H9 (cell line): ENCODE measurements around the gene NUMA1. TPM values are rescaled to one million over a fixed set of nuclear protein-coding genes. Genes with fewer than 3 reads are reported as not detected.

ENCODE experiments used
- DNase-seq: peaks from one replicate; pipeline ENCODE4 v3.0.0-alpha.2; 2017
- H2AFZ ChIP-seq: one replicate; pipeline ENCODE4 v1.6.1; 2013; ENCODE audit warnings: mild to moderate bottlenecking, low read length, control low read depth, moderate library complexity
- H2AK5ac ChIP-seq: 2 replicates; pipeline ENCODE4 v1.6.1; 2013; ENCODE audit warnings: low read length, control low read depth, mixed read lengths; ENCODE audit not compliant: insufficient read length
- H2BK120ac ChIP-seq: one replicate; pipeline ENCODE4 v1.6.1; 2013; ENCODE audit warnings: low read depth, mild to moderate bottlenecking, low read length, control low read depth, inconsistent platforms; ENCODE audit not compliant: poor library complexity, severe bottlenecking
- H2BK12ac ChIP-seq: 2 replicates; pipeline ENCODE4 v1.6.1; 2013; ENCODE audit warnings: low read length, control low read depth, mixed read lengths, low read depth; ENCODE audit not compliant: insufficient read length
- H2BK15ac ChIP-seq: 2 replicates; pipeline ENCODE4 v1.6.1; 2013; ENCODE audit warnings: low read depth, low read length, control low read depth
- H2BK20ac ChIP-seq: one replicate; pipeline ENCODE4 v1.6.1; 2013; ENCODE audit warnings: low read depth, mild to moderate bottlenecking, low read length, control low read depth, inconsistent platforms; ENCODE audit not compliant: poor library complexity, severe bottlenecking
- H2BK5ac ChIP-seq: 2 replicates; pipeline ENCODE4 v1.6.1; 2013; ENCODE audit warnings: low read length, control low read depth, mixed read lengths; ENCODE audit not compliant: insufficient read length
- H3K14ac ChIP-seq: 2 replicates; pipeline ENCODE4 v1.6.1; 2013; ENCODE audit warnings: low read length, control low read depth; ENCODE audit not compliant: insufficient read depth
- H3K18ac ChIP-seq: 2 replicates; pipeline ENCODE4 v1.6.1; 2013; ENCODE audit warnings: low read depth, mild to moderate bottlenecking, mixed read lengths, low read length, control low read depth; ENCODE audit not compliant: insufficient read length
- H3K23ac ChIP-seq: 2 replicates; pipeline ENCODE4 v1.6.1; 2013; ENCODE audit warnings: low read length, control low read depth, mixed read lengths, low read depth; ENCODE audit not compliant: insufficient read length
- H3K23me2 ChIP-seq: 2 replicates; pipeline ENCODE4 v1.6.1; 2013; ENCODE audit warnings: low read depth, mild to moderate bottlenecking, mixed read lengths, low read length, control low read depth; ENCODE audit not compliant: insufficient read length, poor library complexity, severe bottlenecking
- H3K27ac ChIP-seq: 2 replicates; pipeline ENCODE4 v1.5.1; 2013; ENCODE audit warnings: low read length, control low read depth, mixed read lengths, low read depth; ENCODE audit not compliant: insufficient read length
- H3K27me3 ChIP-seq: 2 replicates; pipeline ENCODE4 v1.6.1; 2013; ENCODE audit warnings: low read length, control low read depth, inconsistent platforms; ENCODE audit not compliant: insufficient read depth
- H3K4ac ChIP-seq: 2 replicates; pipeline ENCODE4 v1.6.1; 2013; ENCODE audit warnings: low read depth, mild to moderate bottlenecking, control low read depth, inconsistent platforms, low read length, moderate library complexity
- H3K4me1 ChIP-seq: 2 replicates; pipeline ENCODE4 v1.6.1; 2013; ENCODE audit warnings: low read length, control low read depth, inconsistent platforms; ENCODE audit not compliant: insufficient read depth
- H3K4me2 ChIP-seq: 2 replicates; pipeline ENCODE4 v1.6.1; 2013; ENCODE audit warnings: low read length, control low read depth, mixed read lengths; ENCODE audit not compliant: insufficient read length, insufficient read depth
- H3K56ac ChIP-seq: 2 replicates; pipeline ENCODE4 v1.6.1; 2013; ENCODE audit warnings: low read depth, mild to moderate bottlenecking, mixed read lengths, low read length, control low read depth; ENCODE audit not compliant: insufficient read length
- H3K79me1 ChIP-seq: 2 replicates; pipeline ENCODE4 v1.6.1; 2013; ENCODE audit warnings: low read depth, mild to moderate bottlenecking, moderate library complexity, low read length, control low read depth, inconsistent platforms; ENCODE audit not compliant: insufficient read depth, poor library complexity, severe bottlenecking
- H3K79me2 ChIP-seq: 2 replicates; pipeline ENCODE4 v1.6.1; 2013; ENCODE audit warnings: low read length, control low read depth, inconsistent platforms; ENCODE audit not compliant: insufficient read depth
- H3K9ac ChIP-seq: 2 replicates; pipeline ENCODE4 v1.6.1; 2013; ENCODE audit warnings: low read length, control low read depth, mixed read lengths; ENCODE audit not compliant: insufficient read length; ENCODE audit errors: extremely low read depth
- H3K9me3 ChIP-seq: one replicate; pipeline ENCODE4 v1.6.1; 2013; ENCODE audit warnings: low read depth, low read length, inconsistent platforms; ENCODE audit not compliant: control insufficient read depth
- H3T11ph ChIP-seq: one replicate; pipeline ENCODE4 v1.6.1; 2013; ENCODE audit warnings: mild to moderate bottlenecking, low read length, control low read depth, inconsistent platforms
- H4K20me1 ChIP-seq: one replicate; pipeline ENCODE4 v1.6.1; 2013; ENCODE audit not compliant: control insufficient read depth, insufficient read length, insufficient read depth
- H4K5ac ChIP-seq: 2 replicates; pipeline ENCODE4 v1.6.1; 2013; ENCODE audit warnings: low read depth, mild to moderate bottlenecking, mixed read lengths, low read length, control low read depth; ENCODE audit not compliant: insufficient read length
- H4K8ac ChIP-seq: replicated peaks from 2 replicates; pipeline ENCODE4 v1.6.1; 2013; ENCODE audit warnings: low read length, control low read depth, mixed read lengths, low read depth; ENCODE audit not compliant: insufficient read length
- H4K91ac ChIP-seq: 2 replicates; pipeline ENCODE4 v1.6.1; 2013; ENCODE audit warnings: low read depth, mild to moderate bottlenecking, moderate library complexity, mixed read lengths, low read length, control low read depth; ENCODE audit not compliant: insufficient read length
- H3K27ac Mint-ChIP-seq, 3 experiments: 2 replicates in 2 of 3; 3 replicates in 1 of 3; pipeline ENCODE4 v1.8.0; 2020 to 2021; ENCODE audit warnings: mixed read lengths in 3 of 3, mild to moderate bottlenecking in 1 of 3, moderate library complexity in 1 of 3
- H3K27me3 Mint-ChIP-seq: 2 replicates; pipeline ENCODE4 v1.8.0; 2021; ENCODE audit warnings: low read depth, mild to moderate bottlenecking, moderate library complexity, mixed read lengths
- H3K36me3 Mint-ChIP-seq, 3 experiments: 2 replicates in 2 of 3; 3 replicates in 1 of 3; pipeline ENCODE4 v1.8.0; 2020 to 2021; ENCODE audit warnings: low read depth in 3 of 3, mixed read lengths in 3 of 3; ENCODE audit not compliant: insufficient read depth in 1 of 3
- H3K4me1 Mint-ChIP-seq, 2 experiments: 2 replicates each; pipeline ENCODE4 v1.8.0; 2020; ENCODE audit warnings: mixed read lengths in 2 of 2
- H3K4me3 Mint-ChIP-seq, 2 experiments: 2 replicates in 1 of 2; 3 replicates in 1 of 2; pipeline ENCODE4 v1.8.0; 2020 to 2021; ENCODE audit warnings: mild to moderate bottlenecking in 2 of 2, mixed read lengths in 2 of 2, moderate library complexity in 1 of 2
- H3K9me3 Mint-ChIP-seq, 2 experiments: 2 replicates in 1 of 2; 3 replicates in 1 of 2; pipeline ENCODE4 v1.8.0; 2020; ENCODE audit warnings: mild to moderate bottlenecking in 2 of 2, mixed read lengths in 2 of 2, moderate library complexity in 1 of 2
- CTCF ChIP-seq: fragments of 200-600 bp; sonication (generic); conservative IDR thresholded peaks from 3 replicates; pipeline ENCODE4 v1.8.0; 2021; ENCODE audit warnings: antibody characterized with exemption, mild to moderate bottlenecking
- WGBS: extraction: QIAGEN DNeasy Blood & Tissue Kit; methylation state at CpG from one replicate; pipeline ENCODE4 v1.1.7; 2013; ENCODE audit warnings: missing lambda C conversion rate, low lambda C conversion rate, mixed read lengths; ENCODE audit not compliant: insufficient read length; ENCODE audit errors: extremely low coverage; 5-methylcytosine and 5-hydroxymethylcytosine counted together
- total RNA-seq: library from RNA; stranded (reverse); gene quantifications from 2 replicates; pipeline ENCODE4 v1.2.1, GENCODE V29; 2021

Gene NUMA1
- total RNA-seq, 1 experiment from 2014 or later, result 136 TPM

DNA sequence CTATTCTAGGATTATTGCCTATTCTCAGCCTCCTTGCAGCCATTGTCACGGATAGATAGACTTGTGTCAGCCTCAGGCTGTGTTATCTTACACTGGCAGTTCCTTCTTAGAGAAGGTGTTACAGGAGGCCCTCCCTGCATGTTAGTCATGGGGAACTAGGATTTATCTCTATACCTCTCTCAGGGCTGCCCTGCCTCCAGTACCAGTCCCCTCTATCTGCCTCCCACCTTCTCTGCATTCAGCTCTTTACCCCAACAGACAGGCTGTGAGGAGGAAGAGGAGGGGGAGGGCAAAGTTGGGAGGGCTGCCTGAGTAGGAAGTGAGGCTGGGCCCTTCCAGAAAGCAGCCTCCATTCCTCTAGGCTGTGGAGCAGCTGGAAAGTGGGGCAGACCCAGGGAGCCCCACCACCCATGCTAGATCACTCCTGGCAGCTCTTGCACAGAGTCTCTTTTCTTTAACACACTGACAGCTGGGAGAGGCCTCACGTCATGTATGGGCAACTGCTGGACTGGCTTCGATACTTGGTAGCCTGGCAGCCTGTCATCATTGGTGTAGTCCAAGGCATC is 84.5 kb downstream of the NUMA1 start:
- TF ChIP-seq CTCF, result no peak
- no peaks in the 10 kb centered on the region for H3K9me3 Mint-ChIP-seq
- no peaks in the 10 kb centered on the region for H3K79me1 ChIP-seq
- no peak overlapping the region for H3K14ac ChIP-seq
- no peak overlapping the region for H2AFZ ChIP-seq
- H2AK5ac ChIP-seq, result no peak overlapping the region
- H3K36me3 Mint-ChIP-seq, result peaks cover 0 to 20% (median 0%) of the 10 kb centered on the region in 3 experiments; a peak in 4 of 7 replicates
- DNase-seq, result no peak
- no peak overlapping the region for H3T11ph ChIP-seq
- no peak overlapping the region for H3K18ac ChIP-seq
- no peak overlapping the region for H2BK15ac ChIP-seq
- H2BK12ac ChIP-seq, result no peak overlapping the region
- no peaks in the 10 kb centered on the region for H3K27me3 ChIP-seq
- H3K23ac ChIP-seq, result no peak overlapping the region
- H3K9ac ChIP-seq, result no peak overlapping the region
- H2BK20ac ChIP-seq, result no peak overlapping the region
- no peak overlapping the region for H3K56ac ChIP-seq
- no peak overlapping the region for H4K91ac ChIP-seq
- H3K4me1 Mint-ChIP-seq, result peaks cover 0 to 7% of the 10 kb centered on the region in 2 experiments; a peak in 1 of 4 replicates
- H3K27ac ChIP-seq, result no peak overlapping the region
- H4K5ac ChIP-seq, result no peak overlapping the region
- no peak overlapping the region for H2BK120ac ChIP-seq
- no CpG with 5 or more reads among the region's 3 CpGs for WGBS
- no peak overlapping the region for H3K4ac ChIP-seq
- H4K8ac ChIP-seq, result no peak overlapping the region
- H3K79me2 ChIP-seq, result no peaks in the 10 kb centered on the region
- no peaks in the 10 kb centered on the region for H3K23me2 ChIP-seq
- H4K20me1 ChIP-seq, result peaks cover 2% of the 10 kb centered on the region
- H3K27me3 Mint-ChIP-seq, result no peaks in the 10 kb centered on the region
- no peak overlapping the region for H3K4me3 Mint-ChIP-seq
- H2BK5ac ChIP-seq, result no peak overlapping the region
- H3K9me3 ChIP-seq, result no peaks in the 10 kb centered on the region
- H3K4me2 ChIP-seq, result no peak overlapping the region
- H3K27ac Mint-ChIP-seq, result peak overlapping the region in 1 of 3 experiments; percentile 39; a peak in 1 of 7 replicates
- H3K4me1 ChIP-seq, result no peaks in the 10 kb centered on the region
